H1 (cell line): ENCODE results near the gene STAMBPL1. TPM values are rescaled to one million over a fixed set of nuclear protein-coding genes. Genes with fewer than 3 reads are reported as not detected.

Experiments used
- CTCF ChIA-PET: fragments of 300-600 bp; sonication (Branson Sonifier 250); formaldehyde crosslinking; loops from one replicate; lab custom pipeline; 2021; ENCODE audit not compliant: partially characterized antibody; lab: Charles Lee
- POLR2A ChIA-PET: fragments of 300-600 bp; sonication (Branson Sonifier 250); formaldehyde crosslinking; loops from one replicate; lab custom pipeline; 2021; ENCODE audit warnings: inconsistent platforms; ENCODE audit not compliant: partially characterized antibody; lab: Charles Lee
- DNase-seq, 2 experiments: peaks; one replicate each; pipeline versions ENCODE4 v3.0.0 to v3.0.0-alpha.2; 2010 to 2022; ENCODE audit warnings: low spot score in 2 of 2, low read depth in 1 of 2, mixed read lengths in 1 of 2
- FAIRE-seq: peaks from 2 replicates; lab custom pipeline; 2011; peaks lifted over from hg19 to GRCh38; lab: Jason Lieb, UNC
- H2AFZ ChIP-seq: 2 replicates; pipeline ENCODE4 v1.8.1; 2012; ENCODE audit warnings: low read length, inconsistent platforms
- H2AK5ac ChIP-seq: 2 replicates; pipeline ENCODE4 v1.6.1; 2013; ENCODE audit warnings: low read depth, low read length
- H2BK120ac ChIP-seq: replicated peaks from 2 replicates; pipeline ENCODE3; 2013; ENCODE audit warnings: low read depth, low read length, inconsistent platforms
- H2BK12ac ChIP-seq: 2 replicates; pipeline ENCODE4 v1.6.1; 2013; ENCODE audit warnings: low read depth, low read length
- H2BK15ac ChIP-seq: 2 replicates; pipeline ENCODE4 v1.6.1; 2013; ENCODE audit warnings: low read length
- H2BK20ac ChIP-seq: 2 replicates; pipeline ENCODE4 v1.6.1; 2013; ENCODE audit warnings: low read length
- H2BK5ac ChIP-seq: 2 replicates; pipeline ENCODE4 v1.6.1; 2013; ENCODE audit warnings: low read depth, low read length
- H3K14ac ChIP-seq: 2 replicates; pipeline ENCODE4 v1.6.1; 2013; ENCODE audit warnings: inconsistent platforms; ENCODE audit not compliant: insufficient read length
- H3K18ac ChIP-seq: 2 replicates; pipeline ENCODE4 v1.6.1; 2013; ENCODE audit warnings: low read length; ENCODE audit errors: extremely low read depth
- H3K23ac ChIP-seq: 2 replicates; pipeline ENCODE4 v1.6.1; 2013; ENCODE audit warnings: inconsistent platforms; ENCODE audit not compliant: insufficient read length
- H3K23me2 ChIP-seq: 2 replicates; pipeline ENCODE4 v1.6.1; 2013; ENCODE audit warnings: low read depth, low read length
- H3K27ac ChIP-seq: 2 replicates; pipeline ENCODE4 v1.6.1; 2011; ENCODE audit warnings: low read depth, low read length, inconsistent platforms
- H3K27me3 ChIP-seq, 4 experiments: replicated peaks in 1 of 4; 1 replicate in 1 of 4; 2 replicates in 3 of 4; pipeline versions ENCODE4 v1.6.1 to v1.8.1; 2011 to 2013; ENCODE audit warnings: low read length in 3 of 4, mild to moderate bottlenecking in 3 of 4, inconsistent platforms in 2 of 4, mixed read lengths in 2 of 4, moderate library complexity in 1 of 4; ENCODE audit not compliant: control insufficient read depth in 3 of 4, insufficient read depth in 3 of 4; ENCODE audit errors: extremely low read depth in 1 of 4
- H3K36me3 ChIP-seq, 4 experiments: 2 replicates each; pipeline versions ENCODE4 v1.6.1 to v1.8.1; 2011 to 2013; ENCODE audit warnings: mild to moderate bottlenecking in 4 of 4, low read length in 3 of 4, moderate library complexity in 2 of 4, control low read depth in 1 of 4, inconsistent platforms in 1 of 4; ENCODE audit not compliant: insufficient read depth in 4 of 4, control insufficient read depth in 2 of 4
- H3K4ac ChIP-seq: replicated peaks from 2 replicates; pipeline ENCODE3; 2013; ENCODE audit warnings: low read length, low read depth, mixed read lengths, inconsistent platforms; ENCODE audit not compliant: insufficient read length
- H3K4me1 ChIP-seq, 4 experiments: replicated peaks in 1 of 4; 1 replicate in 1 of 4; 2 replicates in 3 of 4; pipeline versions ENCODE4 v1.6.1 to v1.8.1; 2011 to 2013; ENCODE audit warnings: low read length in 3 of 4, inconsistent platforms in 2 of 4, mixed read lengths in 1 of 4; ENCODE audit not compliant: insufficient read depth in 4 of 4, control insufficient read depth in 3 of 4
- H3K4me2 ChIP-seq, 2 experiments: 2 replicates each; pipeline versions ENCODE4 v1.6.1 to v1.8.1; 2011 to 2013; ENCODE audit warnings: low read depth in 2 of 2, low read length in 2 of 2, control low read depth in 1 of 2, inconsistent platforms in 1 of 2, mild to moderate bottlenecking in 1 of 2; ENCODE audit not compliant: insufficient read depth in 1 of 2
- H3K4me3 ChIP-seq, 4 experiments: fragments of 200-600, 300-600 bp in 1 of 4; sonication (generic), shearing (Covaris generic), sonication (Bioruptor Twin) in 1 of 4; 2 replicates each; pipeline versions ENCODE4 v1.5.1 to v1.8.1; 2011 to 2016; ENCODE audit warnings: low read length in 4 of 4, low read depth in 3 of 4, control low read depth in 2 of 4, inconsistent platforms in 2 of 4, mild to moderate bottlenecking in 2 of 4, mixed read lengths in 1 of 4, moderate library complexity in 1 of 4; ENCODE audit not compliant: insufficient read depth in 2 of 4; ENCODE audit errors: extremely low read depth in 1 of 4
- H3K56ac ChIP-seq: replicated peaks from 2 replicates; pipeline ENCODE3; 2013; ENCODE audit warnings: low read depth, mild to moderate bottlenecking, mixed read lengths, low read length, inconsistent platforms; ENCODE audit not compliant: insufficient read length
- H3K79me1 ChIP-seq: 2 replicates; pipeline ENCODE4 v1.6.1; 2013; ENCODE audit warnings: low read depth, low read length, control low read depth
- H3K79me2 ChIP-seq, 2 experiments: 2 replicates each; pipeline versions ENCODE4 v1.6.1 to v1.8.1; 2012 to 2013; ENCODE audit warnings: low read length in 2 of 2, mild to moderate bottlenecking in 2 of 2, inconsistent platforms in 1 of 2; ENCODE audit not compliant: insufficient read depth in 2 of 2, control insufficient read depth in 1 of 2
- H3K9ac ChIP-seq, 4 experiments: replicated peaks in 1 of 4; 1 replicate in 1 of 4; 2 replicates in 3 of 4; pipeline versions ENCODE4 v1.6.1 to v1.8.1; 2011 to 2013; ENCODE audit warnings: low read depth in 3 of 4, low read length in 3 of 4, control low read depth in 2 of 4, mild to moderate bottlenecking in 2 of 4, moderate library complexity in 2 of 4, inconsistent platforms in 1 of 4; ENCODE audit errors: extremely low read depth in 1 of 4
- H3K9me3 ChIP-seq, 2 experiments: 2 replicates each; pipeline versions ENCODE4 v1.6.1 to v1.8.1; 2012 to 2013; ENCODE audit warnings: mild to moderate bottlenecking in 2 of 2, moderate library complexity in 2 of 2, control low read depth in 1 of 2, inconsistent platforms in 1 of 2, low read depth in 1 of 2, low read length in 1 of 2, mixed read lengths in 1 of 2; ENCODE audit not compliant: insufficient read depth in 2 of 2
- H4K20me1 ChIP-seq, 2 experiments: replicated peaks in 1 of 2; 2 replicates each; pipeline versions ENCODE3 to v1.8.1; 2011 to 2013; ENCODE audit warnings: inconsistent platforms in 2 of 2, low read length in 2 of 2, mild to moderate bottlenecking in 1 of 2; ENCODE audit not compliant: insufficient read depth in 2 of 2, control insufficient read depth in 1 of 2
- H4K5ac ChIP-seq: 2 replicates; pipeline ENCODE4 v1.6.1; 2013; ENCODE audit warnings: low read length, low read depth, mixed read lengths, inconsistent platforms; ENCODE audit not compliant: insufficient read length
- H4K8ac ChIP-seq: 2 replicates; pipeline ENCODE4 v1.8.0; 2013; ENCODE audit warnings: mild to moderate bottlenecking, moderate library complexity, low read length, inconsistent platforms; ENCODE audit not compliant: insufficient read depth; ENCODE audit errors: extremely low read depth
- H4K91ac ChIP-seq: replicated peaks from 2 replicates; pipeline ENCODE3; 2013; ENCODE audit warnings: low read length, mixed read lengths, inconsistent platforms; ENCODE audit not compliant: insufficient read length
- CHD2 ChIP-seq: IDR thresholded peaks from 2 replicates; pipeline ENCODE4 v1.6.1; 2012; ENCODE audit warnings: low read length, improper control_type of control experiment
- CTCF ChIP-seq, 3 experiments: IDR thresholded peaks; 1 replicate in 2 of 3; 2 replicates in 1 of 3; pipeline versions ENCODE4 v1.5.1 to v1.6.1; 2011; ENCODE audit warnings: low read length in 3 of 3, mild to moderate bottlenecking in 3 of 3, inconsistent platforms in 2 of 3, low read depth in 1 of 3, moderate library complexity in 1 of 3; ENCODE audit not compliant: insufficient read depth in 1 of 3; ENCODE audit errors: control extremely low read depth in 1 of 3
- EP300 ChIP-seq, 2 experiments: IDR thresholded peaks; 1 replicate in 1 of 2; 2 replicates in 1 of 2; pipeline ENCODE4 v1.6.1; 2011 to 2012; ENCODE audit warnings: low read depth in 2 of 2, low read length in 2 of 2, mild to moderate bottlenecking in 2 of 2, borderline replicate concordance in 1 of 2, inconsistent platforms in 1 of 2, moderate library complexity in 1 of 2
- JUN ChIP-seq: IDR thresholded peaks from 2 replicates; pipeline ENCODE4 v1.6.1; 2011; ENCODE audit warnings: low read depth, mild to moderate bottlenecking, improper control_type of control experiment, low read length
- MAX ChIP-seq: IDR thresholded peaks from 2 replicates; pipeline ENCODE4 v1.6.1; 2012; ENCODE audit warnings: inconsistent platforms
- POLR2A ChIP-seq, 2 experiments: IDR thresholded peaks; 1 replicate in 1 of 2; 2 replicates in 1 of 2; pipeline ENCODE4 v1.6.1; 2011; ENCODE audit warnings: low read depth in 2 of 2, low read length in 2 of 2, mild to moderate bottlenecking in 2 of 2; ENCODE audit errors: control extremely low read depth in 1 of 2
- RAD21 ChIP-seq, 2 experiments: IDR thresholded peaks in 1 of 2; conservative IDR thresholded peaks in 1 of 2; 2 replicates each; pipeline ENCODE4 v1.6.1; 2011; ENCODE audit warnings: low read depth in 2 of 2, low read length in 2 of 2, improper control_type of control experiment in 1 of 2, inconsistent platforms in 1 of 2, mild to moderate bottlenecking in 1 of 2, moderate library complexity in 1 of 2
- RFX5 ChIP-seq: IDR thresholded peaks from 2 replicates; pipeline ENCODE4 v1.6.1; 2011; ENCODE audit warnings: low read depth, low read length, improper control_type of control experiment, borderline replicate concordance
- SIN3A ChIP-seq, 2 experiments: IDR thresholded peaks in 1 of 2; conservative IDR thresholded peaks in 1 of 2; 2 replicates each; pipeline ENCODE4 v1.6.1; 2011 to 2012; ENCODE audit warnings: low read length in 2 of 2, improper control_type of control experiment in 1 of 2, low read depth in 1 of 2, mild to moderate bottlenecking in 1 of 2
- SRF ChIP-seq: IDR thresholded peaks from 2 replicates; pipeline ENCODE4 v1.6.1; 2011; ENCODE audit warnings: mild to moderate bottlenecking, low read depth, low read length, moderate library complexity
- YY1 ChIP-seq: IDR thresholded peaks from 2 replicates; pipeline ENCODE4 v1.6.1; 2011; ENCODE audit warnings: low read depth, mild to moderate bottlenecking, low read length
- WGBS, 2 experiments: shearing (Covaris generic) in 1 of 2; methylation state at CpG; one replicate each; pipeline versions ENCODE4 v1.1.6 to v1.1.7; 2013 to 2015; ENCODE audit warnings: low lambda C conversion rate in 2 of 2, mixed read lengths in 2 of 2, inconsistent platforms in 1 of 2, low coverage in 1 of 2, missing lambda C conversion rate in 1 of 2; ENCODE audit not compliant: insufficient replicate concordance in 2 of 2, insufficient coverage in 1 of 2, insufficient read length in 1 of 2; ENCODE audit errors: extremely low coverage in 1 of 2, missing lambda C conversion rate in 1 of 2; 5-methylcytosine and 5-hydroxymethylcytosine counted together
- polyA plus RNA-seq, 7 experiments: library from polyadenylated mRNA; depleted of rRNA in 3 of 7; stranded (reverse) in 5 of 7; unstranded in 2 of 7; fragments of >200 nt in 5 of 7; fragments of 200-250 nt in 2 of 7; gene quantifications; 1 replicate in 5 of 7; 2 replicates in 1 of 7; 4 replicates in 1 of 7; pipeline versions ENCODE4 v1.2.1 to v1.2.3, GENCODE V29; 2011 to 2013; ENCODE audit warnings: missing spikeins in 2 of 7, mixed read lengths in 2 of 7
- total RNA-seq: library from RNA; stranded (reverse); fragmentation: NEBNext Ultra II Directional; extraction: Animal tissue kit (Norgen Biotek cat#: 25700); gene quantifications from 2 replicates; pipeline ENCODE4 v1.2.1, GENCODE V29; 2021

The STAMBPL1 gene
- total and polyA plus RNA-seq, 2 of the 8 experiments (the other 6 are each of a cell fraction or from before 2014, with no cell fraction given) = 5.5 TPM

- Histone ChIP-seq H3K27me3 (no peaks in the 10 kb centered on the region), H3K9ac (no peak overlapping the region), H2AFZ (no peak overlapping the region), H3K79me1 (no peaks in the 10 kb centered on the region), H3K27ac (no peak overlapping the region), H3K79me2 (no peaks in the 10 kb centered on the region), H3K4me1 (peaks cover 0 to 6% (median 2%) of the 10 kb centered on the region in 4 experiments; a peak in 3 of 7 replicates), H3K4me3 (no peak overlapping the region), H4K91ac (no peak overlapping the region), H2BK5ac (no peak overlapping the region), H2BK20ac (no peak overlapping the region), H3K18ac (no peak overlapping the region), H3K36me3 (no peaks in the 10 kb centered on the region), H3K23me2 (no peaks in the 10 kb centered on the region), H4K5ac (no peak overlapping the region), H2BK15ac (no peak overlapping the region), H3K23ac (no peak overlapping the region), H3K9me3 (no peaks in the 10 kb centered on the region), H2AK5ac (no peak overlapping the region), H3K56ac (no peak overlapping the region), H3K14ac (no peak overlapping the region), H3K4me2 (no peak overlapping the region), H2BK120ac (no peak overlapping the region), H3K4ac (no peak overlapping the region), H2BK12ac (no peak overlapping the region), H4K20me1 (no peaks in the 10 kb centered on the region), H4K8ac (no peak overlapping the region)
- FAIRE-seq (no peak), DNase-seq (no peak)
- ChIA-PET POLR2A (interaction anchor here (0.6 kb wide), 1 partner anchor 63 kb away, joined by 4 read pairs; no protein-coding TSS in a partner anchor), CTCF (interaction anchor here (0.6 to 3.0 kb wide), 10 partner anchors 12 to 280 kb away, joined by 3 to 21 read pairs (median 5); no protein-coding TSS in a partner anchor)
- 95% methylated on average over 3 of the region's 3 CpGs; no CpG with 5 or more reads in 1 of the 2 experiments for WGBS, 2 experiments
- TF ChIP-seq YY1 (no peak), CTCF (IDR thresholded peaks at IDR 0.05; ENCODE audit: control extremely low read depth in 1 of 3, insufficient read depth in 1 of 3, low read depth in 1 of 3, low read length in 3 of 3) (no peak), CHD2 (no peak), POLR2A (IDR thresholded peaks at IDR 0.05; ENCODE audit: control extremely low read depth in 1 of 2, low read depth in 2 of 2, low read length in 2 of 2) (no peak), SIN3A (conservative IDR thresholded peaks at IDR 0.05 in 1 of 2, IDR thresholded peaks at IDR 0.05 in 1 of 2; ENCODE audit: low read depth in 1 of 2, low read length in 2 of 2) (no peak), SRF (no peak), MAX (no peak), RAD21 (IDR thresholded peaks at IDR 0.05 in 1 of 2, conservative IDR thresholded peaks at IDR 0.05 in 1 of 2; ENCODE audit: low read depth in 2 of 2, low read length in 2 of 2) (no peak), RFX5 (no peak), JUN (no peak), EP300 (IDR thresholded peaks at IDR 0.05; ENCODE audit: borderline replicate concordance in 1 of 2, low read depth in 2 of 2, low read length in 2 of 2) (no peak)
Observed at GRCh38 chr10:88938039-88938438, 58.0 kb downstream of the STAMBPL1 start.
